HPDE6-E6E7 (cell line): ENCODE results near the gene DBET.
"Not testable (repeated sequence)": the region's sequence is repeated elsewhere in the genome, so short reads cannot be mapped to it uniquely, and the experiment has no call there.

Experiments used
- DNase-seq: peaks from one replicate; pipeline ENCODE4 v3.0.0; 2011; ENCODE audit warnings: missing footprints; ENCODE audit errors: extremely low spot score

DBET gene

DNA sequence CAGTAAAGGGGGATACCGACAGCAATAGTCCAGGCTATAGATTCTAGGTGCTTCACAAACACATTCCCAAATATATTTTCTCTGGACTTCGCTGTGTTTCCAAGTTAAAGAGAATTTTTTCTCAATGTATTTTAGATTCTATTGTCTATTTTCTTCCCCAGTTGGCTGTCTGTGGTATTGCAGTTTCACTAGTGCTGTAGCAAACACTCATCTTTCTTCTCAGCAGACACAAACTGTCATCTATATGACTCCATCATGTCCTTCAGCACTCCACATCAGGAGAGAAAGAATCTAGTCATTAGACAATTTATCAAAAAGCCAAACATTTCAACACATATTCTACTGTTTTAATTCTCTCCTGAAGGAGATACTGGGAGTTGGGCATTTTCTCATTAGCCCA lies at the start of gene DBET:
Gene DBET, plus strand, starts transcription at position 161 of the 400 bp plus-strand sequence.
- not testable (repeated sequence) for DNase-seq

DNA sequence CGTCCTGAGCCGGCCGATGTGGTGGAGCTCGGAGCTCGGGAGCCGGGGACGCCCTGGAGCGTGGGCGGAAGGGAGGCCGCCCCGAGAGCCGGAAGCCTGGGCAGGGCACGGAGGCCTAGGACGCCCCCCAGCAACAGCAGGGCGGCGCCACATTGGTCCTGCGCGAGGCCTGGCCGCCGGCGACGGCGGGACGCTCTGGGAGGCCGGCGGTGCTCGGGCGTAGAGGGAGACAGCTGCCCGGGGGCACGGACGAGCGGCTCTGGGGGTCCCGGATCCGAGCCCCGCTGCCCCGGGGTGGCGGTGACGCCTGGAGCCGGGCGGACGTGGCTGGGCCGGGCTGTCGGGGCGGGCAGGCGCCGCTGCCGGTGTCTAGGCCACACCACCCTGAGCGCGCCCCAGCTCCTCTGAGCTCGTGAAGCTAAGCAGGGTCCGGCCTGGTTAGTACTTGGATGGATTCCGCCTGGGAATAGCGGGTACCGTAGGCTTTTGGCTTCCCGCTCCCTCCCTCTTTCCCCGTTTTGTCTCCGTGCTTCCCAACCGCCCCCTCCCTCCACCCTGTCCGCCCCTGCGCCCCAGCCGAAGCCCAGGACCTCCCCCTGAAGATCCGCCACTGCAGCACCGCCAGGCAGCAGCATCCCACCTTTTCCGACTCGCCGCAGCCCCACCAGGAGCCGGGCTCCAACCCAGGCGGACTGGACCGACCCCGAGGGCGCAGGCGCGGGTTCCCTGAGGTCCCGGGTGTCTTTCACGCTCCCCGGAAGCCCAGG lies 49.3 kb upstream of the DBET start:
- no peak for DNase-seq

DNA sequence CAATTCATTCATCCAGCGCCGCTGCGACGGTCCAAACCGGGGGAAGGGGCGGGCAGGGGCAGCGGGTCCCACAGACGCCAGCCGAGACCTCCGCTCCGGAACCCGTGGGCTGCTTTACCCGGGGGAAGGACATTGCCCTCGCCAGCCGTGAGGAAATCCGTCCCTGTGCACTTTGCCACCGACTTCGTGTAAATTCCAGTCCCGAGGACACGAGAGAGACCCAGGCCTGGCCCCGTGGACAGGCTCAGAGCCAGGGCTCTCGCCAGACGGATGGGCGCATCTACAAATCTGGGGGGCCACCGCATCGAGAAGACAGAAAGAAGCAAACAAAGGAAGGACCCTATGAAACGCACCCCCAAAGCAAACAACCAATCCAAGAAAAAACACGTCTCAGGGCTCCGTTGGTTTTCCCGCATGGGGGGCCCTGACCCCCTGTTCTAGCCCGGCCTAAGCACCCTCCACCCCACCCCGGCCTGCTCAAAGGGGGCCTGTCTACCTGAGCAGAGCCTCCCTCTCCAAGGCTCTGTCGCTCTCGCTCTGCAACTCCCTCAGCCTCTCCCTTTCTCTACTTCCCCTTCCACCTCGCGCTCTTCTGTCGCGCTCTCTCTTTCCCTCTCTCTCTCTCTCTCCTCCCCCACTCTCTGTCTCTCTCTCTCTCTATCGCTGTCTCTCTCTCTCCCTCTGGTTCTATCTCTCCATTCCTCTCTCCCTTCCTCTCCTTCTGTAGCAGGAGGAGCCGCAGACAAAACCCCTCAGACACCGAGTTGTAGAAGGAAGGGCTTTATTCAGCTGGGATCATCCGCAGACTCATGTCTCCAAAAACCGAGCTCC lies 48.5 kb upstream of the DBET start:
- DNase-seq = no peak

DNA sequence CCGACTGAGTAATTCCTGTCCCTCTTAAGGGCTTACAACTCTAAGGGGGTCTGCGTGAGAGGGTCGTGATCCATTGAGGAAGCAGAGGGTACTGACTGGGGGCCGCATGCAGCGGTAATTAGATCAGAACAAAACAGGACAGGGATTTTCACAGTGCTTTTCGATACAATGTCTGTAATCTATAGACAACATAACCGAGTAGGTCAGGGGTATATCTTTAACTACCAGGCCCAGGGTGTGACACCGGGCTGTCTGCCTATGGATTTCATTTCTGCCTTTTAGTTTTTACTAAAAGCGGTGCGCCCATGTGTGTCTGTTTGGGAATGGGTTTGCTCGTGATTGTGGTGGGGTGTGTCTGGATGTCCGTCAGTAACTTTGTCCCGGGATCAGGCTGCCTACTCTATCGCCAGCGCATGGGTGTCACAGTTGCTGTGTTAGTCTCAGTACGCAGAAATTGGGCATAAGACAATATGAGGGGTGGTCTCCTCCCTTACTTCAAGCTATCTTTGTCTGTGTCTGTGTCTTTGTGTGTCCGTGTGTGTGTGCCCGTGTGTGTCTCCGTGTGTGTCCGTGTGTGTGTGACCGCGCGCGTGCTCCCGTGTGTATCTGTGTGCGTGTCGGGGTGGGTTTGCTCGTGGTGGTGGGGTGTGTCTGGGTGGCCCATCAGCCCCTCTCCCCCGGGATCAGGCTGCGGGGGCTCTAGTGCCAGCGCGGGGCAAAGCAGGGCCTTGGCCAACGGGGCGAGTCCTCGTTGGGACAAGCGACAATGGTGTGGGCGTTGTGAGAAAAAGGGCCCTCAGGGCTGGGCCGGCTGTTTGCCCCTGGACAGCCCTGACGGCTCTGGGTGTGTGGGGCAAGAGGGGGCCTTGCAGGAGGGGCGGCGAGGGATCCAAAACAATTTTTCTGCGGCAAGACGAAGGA lies 47.7 kb upstream of the DBET start:
- DNase-seq = no peak

DNA sequence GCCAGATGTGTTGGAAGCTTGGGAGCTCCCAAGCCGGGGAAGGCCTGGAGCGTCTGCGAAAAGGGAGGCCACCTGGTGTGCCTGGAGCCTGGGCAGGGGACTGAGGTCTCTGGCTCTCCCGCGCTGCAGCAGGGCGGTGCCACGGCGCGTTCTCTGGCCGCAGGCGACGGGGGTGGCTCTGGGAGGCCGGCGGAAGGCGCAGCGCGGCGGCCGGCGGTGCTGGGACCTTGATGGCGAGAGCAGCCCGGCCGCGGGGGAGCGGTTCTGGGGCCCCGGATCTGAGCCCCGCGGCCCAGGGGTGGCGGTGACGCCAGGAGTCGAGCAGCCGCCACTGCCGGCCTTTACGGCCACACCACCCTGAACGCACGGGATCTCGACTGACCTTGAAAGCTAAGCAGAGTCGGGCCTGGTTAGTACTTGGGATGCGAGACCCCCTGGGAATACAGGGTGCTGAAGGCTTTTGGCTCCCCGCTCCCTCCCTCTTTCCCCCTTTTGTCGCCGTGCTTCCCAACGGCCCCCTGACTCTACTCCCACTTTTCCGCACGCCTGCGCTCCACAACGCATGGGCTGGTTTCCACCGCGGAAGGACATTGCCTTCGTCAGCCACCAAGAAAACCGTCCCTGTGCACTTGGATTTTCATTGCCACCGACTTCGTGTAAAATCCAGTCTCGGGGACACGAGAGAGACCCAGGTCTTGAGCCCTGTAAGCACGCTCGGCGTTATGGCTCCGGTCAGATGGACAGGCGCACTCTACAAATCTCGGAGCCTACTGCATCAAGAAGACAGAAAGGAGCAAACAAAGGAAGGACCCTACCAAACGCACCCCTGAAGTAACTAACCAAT lies 46.7 kb upstream of the DBET start:
- DNase-seq = no peak

DNA sequence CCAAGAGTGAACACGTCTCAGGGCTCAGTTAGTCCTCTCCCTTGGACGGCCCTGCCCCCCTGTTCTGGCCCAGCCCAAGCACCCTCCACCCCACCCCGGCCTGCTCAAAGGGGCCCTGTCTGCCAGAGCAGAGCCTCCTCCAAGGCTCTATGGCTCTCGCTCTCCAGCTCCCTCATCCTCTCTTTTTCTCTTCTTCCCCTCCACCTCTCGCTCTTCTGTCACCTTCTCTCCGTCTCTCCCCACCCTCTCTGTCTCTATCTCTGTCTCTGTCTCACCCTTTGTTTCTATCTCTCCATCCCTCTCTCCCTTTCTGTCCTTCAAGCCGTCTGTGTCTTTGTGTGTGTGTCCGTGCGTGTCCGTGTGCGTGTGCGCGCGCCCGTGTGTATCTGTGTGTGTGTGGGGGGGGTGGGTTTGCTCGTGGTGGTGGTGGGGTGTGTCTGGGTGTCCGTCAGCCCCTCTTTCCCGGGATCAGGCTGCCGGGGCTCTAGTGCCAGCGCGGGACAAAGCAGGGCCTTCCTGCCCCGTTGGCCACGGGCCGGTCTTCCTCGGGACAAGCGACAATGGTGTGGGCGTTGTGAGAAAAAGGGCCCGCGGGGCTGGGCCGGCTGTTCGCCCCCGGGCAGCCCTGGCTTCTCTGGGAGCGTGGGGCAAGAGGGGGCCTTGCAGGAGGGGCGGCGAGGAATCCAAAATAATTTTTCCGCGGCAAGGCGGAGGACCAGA lies 45.9 kb upstream of the DBET start:
- no peak for DNase-seq

DNA sequence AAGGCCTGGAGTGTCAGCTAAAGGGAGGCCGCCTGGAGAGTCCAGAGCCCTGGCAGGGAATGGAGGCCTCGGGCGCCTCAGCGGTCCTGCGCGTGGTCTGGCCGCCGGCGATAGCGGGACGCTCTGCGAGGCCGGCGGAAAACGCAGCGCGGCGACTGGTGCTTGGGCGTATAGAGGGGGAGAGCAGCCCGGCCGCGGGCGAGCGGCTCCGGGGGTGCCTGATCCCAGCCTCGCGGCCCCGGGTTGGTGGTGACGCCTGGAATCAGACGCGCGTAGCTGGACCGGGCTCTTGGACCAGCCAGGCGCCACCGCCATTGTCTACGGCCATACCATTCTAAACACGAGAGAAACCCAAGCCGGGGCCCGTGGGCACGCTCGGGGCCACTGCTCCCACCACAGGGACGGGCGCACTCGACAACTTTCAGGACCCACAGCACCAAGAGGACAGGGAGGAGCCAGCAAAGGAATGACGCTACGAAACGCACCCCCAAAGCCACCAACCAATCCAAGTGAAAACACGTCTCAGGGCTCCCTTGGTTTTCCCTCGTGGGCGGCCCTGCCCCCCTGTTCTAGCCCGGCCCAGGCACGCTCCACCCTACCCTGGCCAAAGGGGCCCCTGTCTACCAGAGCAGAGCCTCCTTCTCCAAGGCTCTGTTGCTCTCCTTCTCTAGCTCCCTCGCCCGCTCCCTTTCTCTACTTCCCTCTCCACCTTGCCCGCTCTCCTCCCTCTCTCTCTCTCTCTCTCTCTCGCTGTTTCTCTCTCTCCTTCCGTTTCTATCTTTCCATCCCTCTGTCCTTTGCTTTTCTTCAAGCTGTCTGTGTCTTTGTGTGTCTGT lies 45.1 kb upstream of the DBET start:
- DNase-seq = no peak

DNA sequence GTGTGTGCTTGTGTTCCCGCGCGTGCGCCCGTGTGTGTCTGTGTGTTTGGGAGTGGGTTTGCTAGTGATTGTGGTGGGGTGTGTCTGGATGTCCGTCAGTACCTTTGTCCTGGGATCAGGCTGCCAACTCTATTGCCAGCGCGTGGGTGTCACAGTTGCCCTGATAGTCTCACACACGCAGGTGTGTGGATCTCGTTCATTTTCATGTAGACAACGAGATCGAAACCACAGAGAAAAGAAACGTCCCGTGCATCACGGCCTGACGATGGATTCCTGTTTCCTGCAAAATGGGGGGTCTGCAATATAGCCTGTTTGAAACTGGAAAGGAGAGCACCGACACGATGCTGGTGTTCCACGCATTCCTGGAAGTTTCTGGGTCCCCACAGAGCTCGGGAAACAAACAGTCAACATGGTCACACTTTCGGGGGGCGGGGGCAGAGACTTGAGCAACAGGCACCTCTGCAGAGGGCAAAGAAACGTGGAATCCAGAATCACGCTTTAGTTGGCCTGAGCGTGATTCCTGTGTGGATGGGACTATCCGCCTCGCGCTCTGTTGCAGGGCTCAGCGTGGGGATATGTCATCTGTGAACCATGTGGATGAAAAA lies 44.3 kb upstream of the DBET start:
- DNase-seq = not testable (repeated sequence)

DNA sequence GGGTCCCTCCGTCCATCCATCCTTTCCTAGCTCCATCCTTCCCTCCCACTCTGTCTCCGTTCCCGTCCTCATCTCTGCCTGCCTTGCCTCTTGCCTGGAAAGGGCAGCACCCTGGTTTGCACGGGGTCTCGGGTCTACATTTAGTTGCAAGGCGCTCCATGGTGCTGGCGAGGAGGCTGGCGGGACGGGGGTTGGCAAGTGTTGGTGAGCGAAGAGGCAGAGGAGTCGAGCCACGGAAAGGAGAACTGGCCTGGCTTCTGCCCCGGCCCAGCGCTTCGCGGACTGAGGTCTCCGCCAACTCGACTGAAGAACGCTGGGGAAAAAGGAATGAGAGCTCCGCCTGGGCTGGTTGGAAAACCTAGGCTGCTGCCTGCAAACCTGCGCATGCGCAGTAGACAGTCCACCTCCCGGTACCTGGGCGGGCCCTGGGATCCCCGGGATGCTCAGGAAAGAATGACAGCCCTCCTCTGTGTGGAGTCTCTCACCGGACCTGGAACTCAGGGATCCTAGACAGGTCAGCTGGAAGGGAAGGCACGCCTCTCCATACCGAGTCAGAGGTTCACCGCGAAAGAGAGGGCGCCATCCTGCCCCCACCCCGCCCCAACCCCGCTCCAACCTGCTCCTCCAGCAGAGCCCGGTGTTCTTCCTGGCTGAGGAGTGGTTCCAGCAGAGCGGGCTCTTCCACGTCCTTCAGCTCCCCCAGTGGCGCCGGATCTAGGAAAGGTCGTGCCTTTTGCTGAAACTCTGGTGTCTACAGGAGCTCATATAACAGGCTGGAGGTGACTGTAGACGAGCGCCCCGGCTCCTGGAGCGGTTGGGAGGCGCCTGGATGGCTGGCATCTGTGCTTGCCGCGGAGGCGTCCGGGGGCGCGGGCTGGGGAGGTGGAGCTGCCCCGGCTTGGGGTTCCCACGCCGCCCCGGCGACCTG lies 43.2 kb upstream of the DBET start:
- DNase-seq = peak; percentile 66

DNA sequence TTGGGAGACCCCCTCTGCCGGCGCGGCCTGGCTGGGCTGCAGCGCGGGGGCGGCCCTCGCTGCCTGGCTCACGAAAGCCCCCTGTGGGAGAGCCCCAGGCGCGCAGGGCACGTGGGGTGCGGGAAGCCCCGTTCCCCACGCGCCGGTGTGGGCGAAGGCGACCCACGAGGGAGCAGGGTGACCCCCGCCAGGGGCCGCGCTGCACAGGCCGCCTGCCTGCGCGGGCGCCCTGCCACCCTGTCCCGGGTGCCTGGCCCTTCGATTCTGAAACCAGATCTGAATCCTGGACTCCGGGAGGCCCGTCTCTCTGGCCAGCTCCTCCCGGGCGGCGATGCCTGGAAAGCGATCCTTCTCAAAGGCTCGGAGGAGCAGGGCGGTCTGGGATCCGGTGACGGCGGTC lies 42.3 kb upstream of the DBET start:
- DNase-seq = not testable (repeated sequence)

DNA sequence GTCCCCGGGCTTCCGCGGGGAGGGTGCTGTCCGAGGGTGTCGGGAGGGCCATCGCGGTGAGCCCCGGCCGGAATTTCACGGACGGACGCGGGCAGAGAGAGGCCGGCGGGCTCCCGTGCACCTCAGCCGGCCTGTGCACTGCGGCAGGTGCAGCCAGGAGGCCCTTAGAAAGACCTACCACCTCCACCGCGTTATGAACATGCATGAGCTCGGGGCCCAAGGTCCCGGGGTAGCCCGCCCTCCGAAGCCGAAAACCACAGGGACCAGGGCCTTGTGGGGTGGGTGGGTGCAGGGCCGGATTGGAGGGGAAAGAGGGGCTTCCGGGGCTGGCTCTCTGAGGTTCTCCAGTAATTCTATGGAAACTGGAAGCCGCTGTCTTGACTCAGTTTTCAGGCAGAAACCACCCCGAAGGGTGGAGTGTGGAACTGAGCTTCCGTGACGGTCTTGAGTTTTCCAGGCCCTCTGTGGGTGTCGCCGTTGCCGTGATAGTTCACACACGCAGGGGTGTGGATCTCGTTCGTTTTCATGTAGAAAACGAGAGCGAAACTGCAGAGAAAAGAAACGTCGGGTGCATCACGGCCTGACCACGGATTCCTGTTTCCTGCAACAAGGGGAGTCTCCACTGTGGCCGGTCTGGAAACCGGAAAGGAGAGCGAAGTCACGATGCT lies 41.6 kb upstream of the DBET start:
- not testable (repeated sequence) for DNase-seq

DNA sequence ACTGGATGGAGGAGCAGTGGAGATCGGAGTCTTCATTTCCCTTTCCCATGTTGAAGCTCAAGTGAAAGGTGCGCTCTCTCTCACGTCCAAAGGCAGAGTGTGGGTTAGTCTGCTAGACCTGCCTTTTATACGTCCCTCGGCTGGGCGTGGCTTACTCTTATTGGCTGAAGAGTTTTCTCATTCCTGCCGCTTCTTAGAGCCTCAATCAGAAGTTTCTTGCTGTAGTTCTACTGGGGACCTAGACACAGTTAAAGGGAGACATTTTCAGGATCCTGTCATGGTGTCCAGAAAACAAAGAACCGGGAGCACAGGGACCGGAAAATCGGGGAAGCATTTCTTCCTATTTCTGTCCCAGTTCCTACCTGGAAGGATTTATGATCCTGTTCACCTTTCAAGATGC lies 37.1 kb upstream of the DBET start, which contains the start of gene FRG2:
Gene FRG2, minus strand, starts transcription at position 101 of the 400 bp plus-strand sequence. Its CDS starts 52 bp downstream, at position 49.
- not testable (repeated sequence) for DNase-seq

DNA sequence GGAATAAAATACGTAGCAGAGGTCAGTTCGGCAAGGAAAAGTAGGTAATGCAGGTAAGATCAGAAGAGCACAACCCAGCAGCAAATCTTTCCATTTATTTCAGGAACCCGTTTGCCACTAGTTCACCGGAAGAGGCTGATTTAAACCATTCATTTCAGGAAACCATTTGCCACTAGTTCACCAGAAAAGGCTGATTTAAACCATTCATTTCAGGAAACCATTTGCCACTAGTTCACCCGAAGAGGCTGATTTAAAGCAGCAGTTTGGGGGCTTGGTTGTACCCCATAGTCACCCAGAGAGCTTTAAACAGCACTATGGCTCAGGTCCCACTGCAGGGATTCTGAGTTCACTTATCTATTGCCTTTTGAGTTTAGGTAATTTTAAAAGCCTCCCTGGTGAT lies 33.0 kb upstream of the DBET start:
- not testable (repeated sequence) for DNase-seq

DNA sequence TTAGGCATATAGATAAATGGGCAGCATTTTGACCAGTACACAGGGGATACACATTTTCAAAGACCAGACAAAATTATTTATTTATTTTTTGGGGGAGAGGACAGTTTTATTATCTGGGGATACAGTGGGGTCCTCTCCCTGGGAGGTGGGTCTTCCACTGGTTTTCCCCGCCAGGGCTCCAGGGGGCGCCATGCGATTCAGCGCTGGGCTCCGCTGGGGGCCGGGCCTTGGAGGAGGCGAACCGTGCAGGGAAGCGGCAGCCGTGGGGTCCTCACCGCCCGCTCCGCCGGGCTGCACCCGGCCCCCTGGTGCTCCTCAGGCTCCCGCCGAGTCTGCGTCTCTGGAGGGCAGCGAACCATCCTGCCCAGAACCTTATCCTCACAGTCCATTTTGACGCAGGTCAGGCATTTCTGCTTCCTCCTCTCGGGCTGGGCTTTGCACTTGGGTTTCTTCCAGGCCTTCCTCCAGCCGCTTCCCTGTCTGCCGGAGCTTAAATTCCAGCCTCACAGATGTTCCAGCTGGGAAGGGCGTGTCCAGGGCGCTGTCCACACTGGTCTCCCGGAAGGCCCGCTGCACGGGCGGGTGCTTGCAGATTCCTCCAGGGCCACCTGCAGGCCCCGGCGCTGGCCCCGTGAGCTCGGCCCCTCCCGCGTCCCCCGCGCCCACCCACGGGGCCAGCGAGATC lies 26.5 kb upstream of the DBET start:
- not testable (repeated sequence) for DNase-seq

DNA sequence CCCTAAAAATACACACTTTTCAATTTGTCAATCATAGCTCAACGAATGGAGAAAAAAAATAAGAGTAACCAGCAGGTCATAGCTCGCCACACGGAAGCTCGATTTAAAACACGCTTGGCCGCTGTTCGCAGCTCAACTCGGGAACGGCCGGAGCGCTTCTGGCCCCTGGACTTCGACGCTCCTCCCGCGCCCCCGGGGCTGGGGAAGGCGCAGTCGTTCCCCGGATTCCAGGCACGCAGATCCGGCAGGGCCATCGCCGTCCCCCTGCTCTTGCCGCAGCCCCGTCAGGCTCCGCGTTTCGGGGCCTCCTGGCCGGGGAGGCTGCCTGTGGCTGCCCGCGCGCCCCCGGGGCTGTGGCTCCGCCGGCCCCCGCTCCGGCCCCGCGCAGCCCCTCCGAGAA lies 23.4 kb upstream of the DBET start:
- not testable (repeated sequence) for DNase-seq

DNA sequence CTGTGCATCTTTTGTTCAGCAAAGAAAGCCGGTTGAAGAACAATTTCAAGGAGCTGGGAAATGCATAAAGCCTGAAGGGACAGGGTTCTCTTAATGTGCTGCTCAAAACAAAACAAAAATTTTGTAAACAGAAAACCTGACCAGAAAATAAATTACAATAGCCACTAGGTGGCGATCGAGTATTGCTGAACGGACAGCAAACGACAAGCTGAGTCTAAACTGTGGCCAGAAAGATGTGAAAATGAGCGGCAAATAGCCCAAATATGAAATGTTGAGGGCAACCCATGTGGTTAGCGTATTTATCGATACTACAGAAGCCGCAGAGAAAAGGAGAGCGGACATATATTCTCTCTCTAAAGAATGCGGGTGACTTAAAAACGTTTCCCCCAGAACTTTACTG lies 16.7 kb upstream of the DBET start:
- not testable (repeated sequence) for DNase-seq
